Inferior parietal cortex (tissue), 1 donor: ENCODE results near the gene ACTL6B.

ENCODE experiments used
- DNase-seq: peaks from one replicate; pipeline ENCODE4 v3.0.0-alpha.2; 2016; ENCODE audit errors: extremely low spot score

Gene ACTL6B

DNA sequence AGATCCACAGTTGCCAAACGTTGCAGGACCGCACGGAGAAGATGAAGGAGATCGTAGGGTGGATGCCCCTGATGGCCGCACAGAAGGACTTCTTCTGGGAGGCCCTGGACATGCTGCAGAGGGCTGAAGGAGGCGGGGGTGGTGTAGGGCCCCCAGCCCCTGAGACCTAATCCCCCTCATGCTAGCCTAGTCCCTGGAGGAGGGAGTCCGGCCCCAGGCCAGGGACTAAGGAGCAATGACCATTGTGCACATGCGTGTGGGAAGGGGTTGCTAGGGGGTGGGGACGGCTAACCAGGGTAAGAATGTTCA, 55.6 kb downstream of the ACTL6B start:
- no peak for DNase-seq

DNA sequence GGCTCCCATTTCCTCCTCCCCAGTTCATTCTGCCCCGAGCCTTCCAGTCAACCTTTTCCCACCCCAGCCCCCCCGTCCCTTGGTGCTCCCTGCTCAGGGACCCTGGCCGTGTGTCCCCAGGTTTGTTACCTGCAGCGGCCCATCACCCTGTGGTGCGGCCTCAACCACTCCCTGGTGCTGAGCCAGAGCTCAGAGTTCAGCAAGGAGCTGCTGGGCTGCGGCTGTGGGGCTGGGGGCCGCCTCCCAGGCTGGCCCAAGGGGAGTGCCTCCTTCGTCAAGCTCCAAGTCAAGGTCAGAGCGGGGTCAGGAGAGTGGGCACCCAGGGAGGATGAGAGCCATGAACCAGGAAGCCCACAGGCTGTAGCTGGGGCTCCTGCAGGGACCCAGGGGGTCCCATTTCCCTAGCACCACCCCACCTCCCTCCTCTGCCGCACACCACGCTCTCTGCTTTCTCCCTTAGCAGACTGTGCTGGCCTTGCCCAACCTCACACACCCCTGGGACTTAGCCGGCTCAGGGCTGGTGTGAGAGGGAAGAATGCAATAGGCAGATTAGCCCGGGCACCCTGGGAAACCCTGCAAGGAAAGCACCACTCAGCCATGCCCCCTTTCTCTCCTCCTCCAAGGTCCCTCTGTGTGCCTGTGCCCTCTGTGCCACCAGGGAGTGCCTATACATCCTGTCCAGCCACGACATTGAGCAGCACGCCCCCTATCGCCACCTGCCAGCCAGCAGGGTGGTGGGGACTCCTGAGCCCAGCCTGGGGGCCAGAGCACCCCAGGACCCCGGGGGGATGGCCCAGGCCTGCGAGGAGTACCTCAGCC, 56.1 kb downstream of the ACTL6B start:
- no peak for DNase-seq

GRCh38 chr7:100598425-100598824, 57.8 kb downstream of the ACTL6B start:
- no peak for DNase-seq

GRCh38 chr7:100595188-100595587, 61.1 kb downstream of the ACTL6B start:
- no peak for DNase-seq
